COLO668 (cell line): ENCODE measurements around the gene SELENOI.
"Not testable (repeated sequence)": the region's sequence is repeated elsewhere in the genome, so short reads cannot be mapped to it uniquely, and the experiment has no call there.

ENCODE experiments used
- DNase-seq: peaks from one replicate; lab custom pipeline; 2025; ENCODE audit not compliant: unreplicated experiment; lab: John Stamatoyannopoulos, UW

The SELENOI gene

GRCh38 chr2:26356111-26356510 lies 10.2 kb downstream of the SELENOI start:
- no peak for DNase-seq

- no peak for DNase-seq
These were observed 10.8 kb downstream of the SELENOI start for GRCh38 chr2:26356771-26357170.

GRCh38 chr2:26359886-26360473 lies 14.0 kb downstream of the SELENOI start:
- no peak for DNase-seq

GRCh38 chr2:26363323-26363722 lies 17.4 kb downstream of the SELENOI start:
- no peak for DNase-seq

- DNase-seq = no peak
These were observed 18.0 kb downstream of the SELENOI start for GRCh38 chr2:26363958-26364357.

GRCh38 chr2:26364669-26365068 lies 18.7 kb downstream of the SELENOI start:
- DNase-seq = no peak

GRCh38 chr2:26366957-26367356 lies 21.0 kb downstream of the SELENOI start:
- DNase-seq = no peak

GRCh38 chr2:26369664-26370063 lies 23.7 kb downstream of the SELENOI start:
- DNase-seq = not testable (repeated sequence)

- not testable (repeated sequence) for DNase-seq
These were observed 25.0 kb downstream of the SELENOI start for GRCh38 chr2:26370909-26371308.

- no peak for DNase-seq
These were observed 30.9 kb downstream of the SELENOI start for GRCh38 chr2:26376799-26377198.

GRCh38 chr2:26380281-26380680 lies 34.3 kb downstream of the SELENOI start:
- DNase-seq = no peak

GRCh38 chr2:26382564-26382963 lies 36.6 kb downstream of the SELENOI start:
- DNase-seq = no peak

GRCh38 chr2:26384183-26384582 lies 38.2 kb downstream of the SELENOI start:
- no peak for DNase-seq

- DNase-seq = no peak
These were observed 38.7 kb downstream of the SELENOI start for GRCh38 chr2:26384597-26384996.

GRCh38 chr2:26387189-26387588 lies 41.2 kb downstream of the SELENOI start:
- no peak for DNase-seq

GRCh38 chr2:26394694-26395093 lies 48.8 kb downstream of the SELENOI start:
- DNase-seq = no peak

GRCh38 chr2:26395394-26395793 lies 49.5 kb downstream of the SELENOI start:
- DNase-seq = no peak

GRCh38 chr2:26396734-26397298 lies 50.9 kb downstream of the SELENOI start:
- DNase-seq = no peak

- no peak for DNase-seq
These were observed 53.9 kb downstream of the SELENOI start for GRCh38 chr2:26399771-26400376.

- DNase-seq = no peak
These were observed 54.8 kb downstream of the SELENOI start for GRCh38 chr2:26400723-26401122.

GRCh38 chr2:26401739-26402541 lies 56.0 kb downstream of the SELENOI start, which contains the start of gene DRC1:
Gene DRC1, plus strand, starts transcription at chr2:26401920. Its CDS starts 70 bp downstream, at chr2:26401990.
- peak; percentile 90 for DNase-seq

GRCh38 chr2:26407526-26407925 lies 61.6 kb downstream of the SELENOI start:
- DNase-seq = no peak
